ENCODE measurements around the gene UPB1. TPM values are rescaled to one million over a fixed set of nuclear protein-coding genes. Genes with fewer than 3 reads are reported as not detected.
A peak's percentile ranks its signal among the peaks of the same experiment; 100 is the strongest.

The UPB1 gene
- total and polyA plus RNA-seq, 2 experiments from 2014 or later, result 0.39 to 1.6 TPM

DNA sequence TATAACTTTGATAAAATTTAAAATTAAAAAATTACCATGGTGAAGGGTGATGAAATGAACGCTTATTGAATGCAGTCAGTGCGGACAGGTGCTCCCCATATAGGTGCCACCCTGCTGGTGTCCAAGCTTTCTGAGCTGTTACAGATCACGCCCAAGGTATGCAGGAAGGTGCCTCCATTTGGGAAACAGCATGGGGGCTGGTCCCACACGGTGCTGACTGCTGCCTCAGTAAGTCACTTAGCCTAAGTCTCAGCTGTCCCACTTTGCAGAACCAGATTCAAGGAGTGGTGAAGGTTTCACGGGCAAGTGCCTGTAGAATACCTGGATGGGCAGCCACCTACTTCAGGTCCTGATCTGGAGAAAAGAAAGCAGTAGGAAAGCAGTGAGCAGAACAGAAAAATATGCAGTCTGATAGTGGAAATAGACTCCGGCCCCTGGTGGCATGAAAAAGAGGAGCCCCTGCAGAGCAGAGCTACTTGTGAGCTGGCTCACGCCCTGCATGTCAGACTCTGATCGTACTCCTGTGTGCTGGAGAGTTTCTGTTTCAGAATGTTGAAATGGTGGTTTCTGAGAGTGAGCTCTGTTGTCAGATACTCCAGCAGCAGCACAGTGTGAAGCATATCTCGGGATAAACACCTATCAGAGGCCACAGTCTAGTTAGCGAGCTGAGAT lies 34.6 kb upstream of the UPB1 start:
- Histone ChIP-seq H3K4me2 (peak overlapping the region; percentile 63), H3K27ac (peak overlapping the region; percentile 49), H3K4me1 (ENCODE audit: insufficient read depth) (peaks cover 14% of the 10 kb centered on the region), H3K9me3 (ENCODE audit: low read depth) (no peaks in the 10 kb centered on the region), H3K79me2 (no peaks in the 10 kb centered on the region), H2AFZ (peak overlapping the region; percentile 7), H3K27me3 (no peaks in the 10 kb centered on the region), H3K9me2 (replicated peaks; ENCODE audit: insufficient read depth) (no peaks in the 10 kb centered on the region), H3K4me3 (no peak overlapping the region), H4K20me1 (ENCODE audit: insufficient read depth, poor library complexity, severe bottlenecking) (no peaks in the 10 kb centered on the region), H3K36me3 (replicated peaks; ENCODE audit: insufficient read depth, low read depth) (no peaks in the 10 kb centered on the region)
- DNase-seq (ENCODE audit: low spot score), result peak; percentile 43
- TF ChIP-seq EZH2 (IDR thresholded peaks at IDR 0.05; ENCODE audit: borderline replicate concordance), result no peak
- TF ChIP-seq, protein P1, sequence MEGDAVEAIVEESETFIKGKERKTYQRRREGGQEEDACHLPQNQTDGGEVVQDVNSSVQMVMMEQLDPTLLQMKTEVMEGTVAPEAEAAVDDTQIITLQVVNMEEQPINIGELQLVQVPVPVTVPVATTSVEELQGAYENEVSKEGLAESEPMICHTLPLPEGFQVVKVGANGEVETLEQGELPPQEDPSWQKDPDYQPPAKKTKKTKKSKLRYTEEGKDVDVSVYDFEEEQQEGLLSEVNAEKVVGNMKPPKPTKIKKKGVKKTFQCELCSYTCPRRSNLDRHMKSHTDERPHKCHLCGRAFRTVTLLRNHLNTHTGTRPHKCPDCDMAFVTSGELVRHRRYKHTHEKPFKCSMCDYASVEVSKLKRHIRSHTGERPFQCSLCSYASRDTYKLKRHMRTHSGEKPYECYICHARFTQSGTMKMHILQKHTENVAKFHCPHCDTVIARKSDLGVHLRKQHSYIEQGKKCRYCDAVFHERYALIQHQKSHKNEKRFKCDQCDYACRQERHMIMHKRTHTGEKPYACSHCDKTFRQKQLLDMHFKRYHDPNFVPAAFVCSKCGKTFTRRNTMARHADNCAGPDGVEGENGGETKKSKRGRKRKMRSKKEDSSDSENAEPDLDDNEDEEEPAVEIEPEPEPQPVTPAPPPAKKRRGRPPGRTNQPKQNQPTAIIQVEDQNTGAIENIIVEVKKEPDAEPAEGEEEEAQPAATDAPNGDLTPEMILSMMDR (IDR thresholded peaks at IDR 0.05; ENCODE audit: poor library complexity), result no peak
- no peak for TF ChIP-seq EZH2phosphoT487 (IDR thresholded peaks at IDR 0.05; ENCODE audit: low read depth, severe bottlenecking, unreplicated experiment)
- WGBS (ENCODE audit: low lambda C conversion rate, missing lambda C conversion rate), result 58% methylated on average over 10 of the region's 10 CpGs

DNA sequence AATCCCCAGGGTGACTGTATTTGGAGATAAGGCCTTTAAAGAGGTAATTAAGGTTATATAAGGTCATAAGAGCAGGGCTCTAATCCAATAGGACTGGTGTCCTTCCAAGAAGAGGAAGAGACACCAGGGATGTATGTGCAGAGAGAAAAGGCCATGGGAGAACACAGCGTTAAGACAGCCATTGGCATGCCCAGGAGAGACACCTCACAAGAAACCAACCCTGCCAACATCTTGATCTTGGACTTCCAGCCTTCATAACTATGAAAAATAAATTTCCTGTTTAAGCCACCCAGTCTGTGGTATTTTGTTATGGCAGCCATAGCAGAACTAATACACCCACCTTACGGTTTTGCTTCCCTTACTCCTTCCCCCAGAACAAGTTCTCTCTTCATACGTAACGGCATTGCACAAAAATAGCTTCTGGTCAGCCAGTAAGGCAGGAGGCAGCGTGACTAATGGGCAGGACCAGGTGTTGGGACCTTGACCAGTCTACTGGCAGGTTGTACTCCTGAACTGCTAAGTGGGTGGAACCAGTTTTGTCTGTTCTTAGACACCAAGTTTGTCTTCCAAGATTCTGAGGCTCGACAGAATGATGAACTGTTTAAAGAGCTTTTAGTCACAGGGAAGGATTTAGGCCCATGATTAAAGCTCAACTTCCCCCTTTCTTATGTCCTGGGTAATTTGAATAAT lies 31.9 kb upstream of the UPB1 start:
- Histone ChIP-seq H3K36me3 (replicated peaks; ENCODE audit: insufficient read depth, low read depth) (no peaks in the 10 kb centered on the region), H4K20me1 (ENCODE audit: insufficient read depth, poor library complexity, severe bottlenecking) (no peaks in the 10 kb centered on the region), H3K4me3 (no peak overlapping the region), H2AFZ (no peak overlapping the region), H3K79me2 (no peaks in the 10 kb centered on the region), H3K4me1 (ENCODE audit: insufficient read depth) (peaks cover 24% of the 10 kb centered on the region), H3K27ac (no peak overlapping the region), H3K9me3 (ENCODE audit: low read depth) (no peaks in the 10 kb centered on the region), H3K4me2 (no peak overlapping the region), H3K27me3 (no peaks in the 10 kb centered on the region), H3K9me2 (replicated peaks; ENCODE audit: insufficient read depth) (no peaks in the 10 kb centered on the region)
- TF ChIP-seq, protein P1 (IDR thresholded peaks at IDR 0.05; ENCODE audit: poor library complexity), result no peak
- TF ChIP-seq EZH2phosphoT487 (IDR thresholded peaks at IDR 0.05; ENCODE audit: low read depth, severe bottlenecking, unreplicated experiment) (no peak), EZH2 (IDR thresholded peaks at IDR 0.05; ENCODE audit: borderline replicate concordance) (no peak)
- WGBS (ENCODE audit: low lambda C conversion rate, missing lambda C conversion rate), result 87% methylated on average over 6 of the region's 6 CpGs
- DNase-seq (ENCODE audit: low spot score), result no peak

DNA sequence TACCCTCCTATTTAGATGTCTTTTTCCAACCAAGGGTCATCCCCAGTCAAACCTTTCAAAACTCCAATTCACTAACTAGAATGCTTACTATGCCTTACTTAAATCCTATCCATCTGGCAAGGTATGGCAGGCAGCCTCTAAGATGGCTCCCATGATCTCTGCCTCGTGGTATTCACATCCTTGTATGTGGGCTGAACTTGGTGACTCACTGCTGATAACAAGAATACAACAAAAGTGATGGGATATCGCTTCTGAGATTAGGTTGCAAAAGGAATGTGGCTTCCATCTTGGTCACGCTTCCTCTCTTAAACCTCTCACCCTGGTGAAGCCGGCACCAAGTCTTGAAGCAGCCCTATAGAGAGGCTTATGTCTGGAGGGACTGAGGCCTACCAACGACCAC lies 29.6 kb upstream of the UPB1 start:
- no peaks in the 10 kb centered on the region for H3K27me3 ChIP-seq
- no peak overlapping the region for H2AFZ ChIP-seq
- H3K9me2 ChIP-seq (replicated peaks; ENCODE audit: insufficient read depth), result no peaks in the 10 kb centered on the region
- H3K9me3 ChIP-seq (ENCODE audit: low read depth), result no peaks in the 10 kb centered on the region
- H3K4me1 ChIP-seq (ENCODE audit: insufficient read depth), result peaks cover 12% of the 10 kb centered on the region
- no peak overlapping the region for H3K4me3 ChIP-seq
- H3K36me3 ChIP-seq (replicated peaks; ENCODE audit: insufficient read depth, low read depth), result no peaks in the 10 kb centered on the region
- no peaks in the 10 kb centered on the region for H3K79me2 ChIP-seq
- no peaks in the 10 kb centered on the region for H4K20me1 ChIP-seq (ENCODE audit: insufficient read depth, poor library complexity, severe bottlenecking)
- TF ChIP-seq EZH2phosphoT487 (IDR thresholded peaks at IDR 0.05; ENCODE audit: low read depth, severe bottlenecking, unreplicated experiment) (no peak), EZH2 (IDR thresholded peaks at IDR 0.05; ENCODE audit: borderline replicate concordance) (no peak)
- TF ChIP-seq, protein P1 (IDR thresholded peaks at IDR 0.05; ENCODE audit: poor library complexity), result no peak
- H3K4me2 ChIP-seq, result no peak overlapping the region
- peak overlapping the region; percentile 39 for H3K27ac ChIP-seq
- peak; percentile 58 for DNase-seq (ENCODE audit: low spot score)
- WGBS (ENCODE audit: low lambda C conversion rate, missing lambda C conversion rate), result 60% methylated on average over 5 of the region's 5 CpGs

All from hepatocyte (in vitro differentiated cells).